ENCODE results near the gene ZNF45. TPM values are rescaled to one million over a fixed set of nuclear protein-coding genes. Genes with fewer than 3 reads are reported as not detected.

The ZNF45 gene
- polyA plus RNA-seq, 1 experiment: 8.8 TPM

DNA sequence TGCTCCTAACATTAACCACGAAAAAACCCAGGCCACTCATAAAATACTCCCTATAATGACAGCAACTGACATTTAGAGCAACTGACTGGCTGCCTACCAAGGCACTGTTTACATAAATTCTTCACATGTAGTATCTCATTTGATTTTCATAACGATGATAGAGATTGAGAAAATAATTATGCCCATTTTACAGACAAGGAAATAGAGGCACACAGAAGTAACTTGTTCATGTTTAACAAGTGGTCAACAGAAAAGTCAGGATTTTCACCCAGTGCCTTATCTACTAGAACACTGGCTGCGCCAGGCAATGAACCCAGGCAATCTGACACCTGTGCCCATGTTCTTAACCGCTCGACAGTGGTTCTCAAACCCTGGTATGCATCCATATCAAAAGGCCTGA is 6.3 kb downstream of the ZNF45 start:
- H3K36me3 ChIP-seq (ENCODE audit: control insufficient read depth, insufficient read depth, low read length): peaks cover 16% of the 10 kb centered on the region
- CTCF ChIA-PET: no interaction called here
- no peak for DNase-seq (ENCODE audit: low read depth)

GRCh38 chr19:43923875-43924274 is 11.2 kb downstream of the ZNF45 start:
- POLR2A ChIA-PET: no interaction called here
- Histone ChIP-seq H3K4me3 (ENCODE audit: low read depth, low read length) (no peak overlapping the region), H3K27me3 (ENCODE audit: control insufficient read depth, insufficient read depth, low read length) (no peaks in the 10 kb centered on the region), H3K36me3 (ENCODE audit: control insufficient read depth, insufficient read depth, low read length) (peaks cover 11% of the 10 kb centered on the region)
- TF ChIP-seq, protein P1, sequence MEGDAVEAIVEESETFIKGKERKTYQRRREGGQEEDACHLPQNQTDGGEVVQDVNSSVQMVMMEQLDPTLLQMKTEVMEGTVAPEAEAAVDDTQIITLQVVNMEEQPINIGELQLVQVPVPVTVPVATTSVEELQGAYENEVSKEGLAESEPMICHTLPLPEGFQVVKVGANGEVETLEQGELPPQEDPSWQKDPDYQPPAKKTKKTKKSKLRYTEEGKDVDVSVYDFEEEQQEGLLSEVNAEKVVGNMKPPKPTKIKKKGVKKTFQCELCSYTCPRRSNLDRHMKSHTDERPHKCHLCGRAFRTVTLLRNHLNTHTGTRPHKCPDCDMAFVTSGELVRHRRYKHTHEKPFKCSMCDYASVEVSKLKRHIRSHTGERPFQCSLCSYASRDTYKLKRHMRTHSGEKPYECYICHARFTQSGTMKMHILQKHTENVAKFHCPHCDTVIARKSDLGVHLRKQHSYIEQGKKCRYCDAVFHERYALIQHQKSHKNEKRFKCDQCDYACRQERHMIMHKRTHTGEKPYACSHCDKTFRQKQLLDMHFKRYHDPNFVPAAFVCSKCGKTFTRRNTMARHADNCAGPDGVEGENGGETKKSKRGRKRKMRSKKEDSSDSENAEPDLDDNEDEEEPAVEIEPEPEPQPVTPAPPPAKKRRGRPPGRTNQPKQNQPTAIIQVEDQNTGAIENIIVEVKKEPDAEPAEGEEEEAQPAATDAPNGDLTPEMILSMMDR (IDR thresholded peaks at IDR 0.05; ENCODE audit: insufficient read depth, low read depth, low read length): no peak
- CTCF ChIA-PET: interaction anchor here (0.6 to 1.8 kb wide), 2 partner anchors 12 to 39 kb away, joined by 4 to 7 read pairs; partner anchors contain the start of gene ZNF45
- DNase-seq (ENCODE audit: low read depth): no peak

More for the DNA sequence above, 6.3 kb downstream of the ZNF45 start:
- H3K4me3 ChIP-seq (ENCODE audit: low read depth, low read length): no peak overlapping the region
- TF ChIP-seq, protein P1 (IDR thresholded peaks at IDR 0.05; ENCODE audit: insufficient read depth, low read depth, low read length): no peak
- H3K27me3 ChIP-seq (ENCODE audit: control insufficient read depth, insufficient read depth, low read length): no peaks in the 10 kb centered on the region
- POLR2A ChIA-PET: no interaction called here

- H3K36me3 ChIP-seq (ENCODE audit: control insufficient read depth, insufficient read depth, low read length): peaks cover 24% of the 10 kb centered on the region
- H3K4me3 ChIP-seq (ENCODE audit: low read depth, low read length): no peak overlapping the region
- H3K27me3 ChIP-seq (ENCODE audit: control insufficient read depth, insufficient read depth, low read length): no peaks in the 10 kb centered on the region
- no peak for DNase-seq (ENCODE audit: low read depth)
- TF ChIP-seq, protein P1 (IDR thresholded peaks at IDR 0.05; ENCODE audit: insufficient read depth, low read depth, low read length): no peak
- ChIA-PET POLR2A (no interaction called here), CTCF (interaction anchor here (1.1 kb wide), 1 partner anchor 12 kb away, joined by 3 read pairs; no protein-coding TSS in a partner anchor)
Observed at GRCh38 chr19:43914051-43914450, 21.0 kb downstream of the ZNF45 start.

DNA sequence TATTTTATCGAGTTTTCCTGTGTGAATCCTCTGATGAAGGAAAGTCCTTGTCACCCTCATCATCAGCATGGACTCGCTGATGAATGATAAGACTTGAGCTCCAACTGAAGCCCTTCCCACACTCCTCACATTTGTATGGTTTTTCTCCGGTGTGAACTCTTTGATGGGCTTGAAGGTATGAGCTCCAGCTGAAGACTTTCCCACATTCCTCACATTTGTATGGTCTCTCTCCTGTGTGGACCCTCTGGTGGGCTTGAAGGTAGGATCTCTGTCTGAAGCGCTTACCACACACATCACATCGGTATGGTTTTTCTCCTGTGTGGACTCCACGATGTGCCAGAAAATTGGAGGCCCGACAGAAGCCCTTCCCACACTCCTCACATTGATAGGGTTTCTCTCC is 21.7 kb downstream of the ZNF45 start:
- TF ChIP-seq, protein P1 (IDR thresholded peaks at IDR 0.05; ENCODE audit: insufficient read depth, low read depth, low read length): no peak
- CTCF ChIA-PET: interaction anchor here (1.1 kb wide), 1 partner anchor 12 kb away, joined by 3 read pairs; no protein-coding TSS in a partner anchor
- no peak for DNase-seq (ENCODE audit: low read depth)
- no peaks in the 10 kb centered on the region for H3K27me3 ChIP-seq (ENCODE audit: control insufficient read depth, insufficient read depth, low read length)
- H3K4me3 ChIP-seq (ENCODE audit: low read depth, low read length): no peak overlapping the region
- POLR2A ChIA-PET: no interaction called here
- H3K36me3 ChIP-seq (ENCODE audit: control insufficient read depth, insufficient read depth, low read length): peaks cover 23% of the 10 kb centered on the region

- DNase-seq (ENCODE audit: low read depth): no peak
- H3K4me3 ChIP-seq (ENCODE audit: low read depth, low read length): no peak overlapping the region
- TF ChIP-seq, protein P1 (IDR thresholded peaks at IDR 0.05; ENCODE audit: insufficient read depth, low read depth, low read length): no peak
- peaks cover 18% of the 10 kb centered on the region for H3K36me3 ChIP-seq (ENCODE audit: control insufficient read depth, insufficient read depth, low read length)
- CTCF ChIA-PET: no interaction called here
- no peaks in the 10 kb centered on the region for H3K27me3 ChIP-seq (ENCODE audit: control insufficient read depth, insufficient read depth, low read length)
- POLR2A ChIA-PET: no interaction called here
Observed at GRCh38 chr19:43910884-43911283, 24.2 kb downstream of the ZNF45 start.
